GM19468 (cell line): ENCODE measurements around the gene DYSF.

ENCODE experiments used
- ATAC-seq: cut with Tn5 transposase; IDR thresholded peaks from one replicate; pipeline ENCODE4 v1.9.1; 2021; ENCODE audit warnings: mild to moderate bottlenecking, moderate library complexity, moderate number of reproducible peaks; ENCODE audit not compliant: unreplicated experiment; ENCODE audit errors: extremely low read depth

Gene DYSF

DNA sequence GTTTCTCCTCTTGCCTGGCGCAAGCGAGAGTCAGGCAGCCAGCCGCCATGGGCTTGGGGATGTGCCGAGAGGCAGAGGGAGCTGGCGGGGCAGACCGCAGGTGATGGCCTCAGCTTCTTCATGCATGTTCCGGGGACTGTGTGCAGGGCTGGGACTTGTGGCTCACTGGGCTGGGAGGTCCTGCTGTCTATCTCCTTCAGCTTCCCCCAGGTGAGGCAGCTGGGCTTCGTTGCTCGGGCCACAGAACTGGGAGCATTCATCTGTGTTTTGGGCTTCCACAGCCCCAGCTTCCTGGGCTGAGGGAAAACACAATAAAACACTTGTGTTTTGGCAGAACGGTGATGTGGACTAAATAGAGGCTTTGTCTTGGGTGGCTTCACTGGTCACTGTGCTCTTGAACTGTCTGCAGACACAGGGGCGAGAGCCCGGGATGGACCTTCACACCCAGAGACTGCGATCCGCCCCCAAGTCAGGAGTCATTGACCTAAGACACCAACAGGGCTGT lies 93.5 kb downstream of the DYSF start:
- ATAC-seq: no peak

DNA sequence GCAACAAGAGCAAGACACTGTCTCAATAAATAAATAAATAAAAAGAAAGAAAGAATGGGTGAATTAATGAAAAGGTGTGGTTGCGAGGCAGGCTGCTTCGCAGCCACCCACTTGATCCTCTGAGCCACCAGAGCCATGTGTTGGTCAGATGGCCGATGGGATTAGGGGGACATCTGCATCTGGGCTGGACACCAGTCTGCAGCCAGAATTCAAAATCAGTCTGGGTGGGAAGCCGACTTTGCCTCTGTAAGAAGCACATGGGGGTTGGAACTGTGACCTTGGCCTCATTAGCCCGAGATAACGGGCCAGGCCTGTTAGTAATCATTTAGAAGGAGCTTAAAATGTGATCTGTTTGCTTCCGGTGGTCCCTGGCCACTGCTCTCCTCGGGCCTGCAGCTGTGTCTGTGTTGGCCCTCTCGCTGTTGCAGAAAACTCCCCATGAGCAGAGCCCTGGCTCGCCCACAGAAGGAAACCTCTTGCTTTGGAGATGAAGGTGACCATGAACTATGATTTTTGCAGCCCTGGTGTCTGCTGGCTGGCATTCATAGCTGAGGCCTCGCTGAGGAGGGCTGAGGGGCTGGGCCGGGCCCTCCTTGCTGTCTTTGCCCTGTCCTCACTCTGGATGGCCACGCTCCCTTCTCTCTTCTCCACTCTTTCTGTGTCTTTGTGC lies 94.4 kb downstream of the DYSF start:
- no peak for ATAC-seq

DNA sequence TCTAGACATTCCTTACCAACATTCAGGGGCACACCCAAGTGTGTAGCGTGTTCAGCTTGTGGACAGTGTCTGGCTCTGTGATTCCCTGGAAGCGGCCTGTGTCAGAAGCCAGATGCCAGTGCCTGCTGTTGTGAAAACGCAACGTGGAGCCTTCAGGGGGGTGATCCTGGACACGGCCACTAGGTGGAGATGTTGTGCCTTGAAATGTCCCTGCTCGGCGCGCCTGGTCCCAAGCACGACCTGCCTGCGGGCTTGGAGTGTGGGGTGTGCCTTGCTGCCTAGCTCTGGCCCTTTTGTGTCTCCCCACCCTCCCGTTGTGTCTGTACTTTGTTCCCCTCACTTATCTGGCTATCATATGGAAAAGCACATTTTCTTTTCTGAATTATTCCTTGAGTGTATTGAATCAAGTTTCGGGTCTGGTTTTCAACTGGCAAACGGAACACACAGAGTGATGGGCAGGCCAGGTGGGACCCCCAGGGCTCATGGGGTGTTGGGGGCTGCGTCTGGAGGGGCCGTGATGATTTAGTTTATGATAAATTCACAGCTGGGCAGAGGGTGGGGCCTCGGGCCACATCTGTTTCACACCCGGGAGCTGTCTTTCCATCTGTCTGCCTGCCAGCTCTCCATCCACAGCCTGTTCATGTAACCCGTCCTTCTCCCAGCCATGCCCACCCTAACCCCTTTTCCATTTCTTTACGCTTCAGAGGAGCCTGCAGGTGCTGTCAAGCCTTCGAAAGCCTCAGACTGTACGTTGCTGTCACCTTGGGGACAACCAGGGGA lies 95.5 kb downstream of the DYSF start:
- no peak for ATAC-seq

DNA sequence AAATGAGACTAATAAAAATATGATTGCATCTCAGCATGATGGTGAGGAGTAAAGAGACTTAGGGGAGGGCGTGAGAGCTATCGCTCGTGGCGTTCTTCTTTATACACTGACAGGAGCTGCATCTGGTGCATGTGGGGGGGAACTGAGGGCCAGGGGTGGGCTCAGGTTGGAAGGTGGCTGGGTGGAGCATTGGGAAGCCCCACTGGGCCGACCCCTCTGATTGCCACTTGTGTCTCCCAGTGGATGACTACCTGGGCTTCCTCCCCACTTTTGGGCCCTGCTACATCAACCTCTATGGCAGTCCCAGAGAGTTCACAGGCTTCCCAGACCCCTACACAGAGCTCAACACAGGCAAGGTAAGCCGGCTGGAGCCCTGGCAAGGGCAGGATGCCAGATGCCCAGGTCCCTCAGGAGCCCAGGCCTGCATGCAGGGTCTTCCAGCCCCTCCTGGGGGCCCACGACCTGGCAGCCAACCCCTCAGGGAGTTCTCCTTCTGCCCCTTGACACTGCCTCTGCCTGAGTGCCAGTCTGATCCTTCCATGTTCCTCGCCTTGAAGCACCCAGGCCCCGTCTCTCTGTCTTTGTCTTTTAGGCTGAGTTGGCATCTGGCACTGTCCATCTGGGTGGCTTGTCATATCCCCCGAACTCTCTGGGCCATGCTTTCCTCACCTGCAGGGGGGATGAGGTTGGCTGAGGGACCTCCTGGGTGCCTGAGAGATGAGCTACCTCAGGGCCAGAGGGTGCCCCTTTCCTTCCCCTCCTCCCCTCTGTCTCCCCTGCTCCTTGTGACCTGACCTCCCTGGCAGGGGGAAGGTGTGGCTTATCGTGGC lies 97.7 kb downstream of the DYSF start:
- ATAC-seq: no peak

DNA sequence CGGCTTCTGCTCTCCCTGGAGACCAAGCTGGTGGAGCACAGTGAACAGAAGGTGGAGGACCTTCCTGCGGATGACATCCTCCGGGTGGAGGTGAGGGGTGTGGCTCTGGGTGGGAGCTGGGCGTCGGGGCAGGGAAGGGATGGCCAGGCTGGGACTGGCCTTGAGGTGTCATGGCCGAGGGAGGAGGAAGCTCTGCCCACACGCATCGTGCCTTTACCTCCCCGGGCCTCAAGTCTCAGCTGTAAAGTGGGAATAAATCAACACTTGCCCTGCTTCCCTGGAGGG lies 98.2 kb downstream of the DYSF start:
- ATAC-seq: no peak

DNA sequence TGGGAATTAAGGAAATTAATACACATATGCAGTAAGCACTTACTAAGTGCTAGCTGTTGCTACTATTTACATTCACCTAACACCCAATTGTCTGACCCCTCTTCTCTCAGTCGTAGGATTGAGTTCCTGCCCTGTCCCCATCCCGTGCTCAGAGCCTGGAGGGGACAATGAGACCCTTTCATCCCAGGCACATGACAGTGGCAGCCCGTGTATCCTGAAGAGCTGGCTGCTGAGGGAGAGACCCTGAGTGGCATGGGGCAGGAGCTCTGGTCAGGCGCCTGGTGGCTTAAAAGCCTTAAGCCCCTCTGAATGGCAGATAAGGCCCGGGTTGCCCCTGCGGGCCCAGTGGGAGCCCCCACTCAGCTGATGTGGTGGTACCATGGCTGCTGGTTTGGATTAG lies 99.0 kb downstream of the DYSF start:
- ATAC-seq: no peak

DNA sequence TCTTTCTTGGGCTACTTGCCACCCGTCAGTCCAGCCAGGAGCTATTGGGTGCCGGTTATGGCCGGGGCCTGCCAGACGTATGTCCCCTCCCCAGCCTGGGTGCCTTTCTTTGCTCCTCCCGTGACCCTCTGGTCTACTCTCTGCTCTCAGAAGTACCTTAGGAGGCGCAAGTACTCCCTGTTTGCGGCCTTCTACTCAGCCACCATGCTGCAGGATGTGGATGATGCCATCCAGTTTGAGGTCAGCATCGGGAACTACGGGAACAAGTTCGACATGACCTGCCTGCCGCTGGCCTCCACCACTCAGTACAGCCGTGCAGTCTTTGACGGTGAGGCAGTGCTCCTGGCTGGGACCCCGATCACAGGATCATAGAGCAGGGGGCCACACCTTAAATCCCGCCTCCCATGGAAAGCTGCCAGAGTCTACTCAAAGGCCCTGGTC lies 99.5 kb downstream of the DYSF start:
- no peak for ATAC-seq

DNA sequence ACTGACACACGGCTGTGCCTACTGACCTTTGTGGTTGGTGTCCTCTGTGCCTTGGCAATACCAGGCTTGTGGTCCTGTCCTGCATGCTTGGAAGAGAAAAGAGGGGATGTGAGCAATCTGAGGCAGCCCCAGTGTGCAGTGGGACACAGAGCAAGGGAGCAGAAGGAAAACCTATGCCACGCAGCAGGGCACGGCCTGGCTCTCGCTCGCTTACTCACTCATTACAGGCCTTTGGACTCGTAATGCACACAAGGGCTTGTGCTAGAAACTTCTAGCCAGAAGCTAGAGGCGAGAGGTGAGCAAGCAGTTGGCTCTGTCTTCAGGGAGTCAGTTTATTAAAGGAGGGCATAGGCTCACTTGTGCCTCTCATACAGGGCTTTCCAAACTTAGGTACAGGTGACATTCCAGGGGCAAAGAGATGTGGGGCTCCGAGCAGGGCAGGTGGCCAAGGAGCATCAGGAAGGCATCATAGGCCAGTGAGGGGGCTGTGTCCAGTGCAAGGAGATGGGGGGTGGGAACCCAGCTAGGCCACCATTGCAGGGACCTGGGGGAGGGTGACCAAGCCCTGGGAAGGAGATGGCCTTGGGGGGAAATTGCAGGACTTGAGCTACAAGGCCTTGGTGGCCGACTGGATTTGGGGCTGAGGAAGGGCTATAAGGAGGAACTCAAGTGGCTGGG lies 100.8 kb downstream of the DYSF start:
- ATAC-seq: no peak

DNA sequence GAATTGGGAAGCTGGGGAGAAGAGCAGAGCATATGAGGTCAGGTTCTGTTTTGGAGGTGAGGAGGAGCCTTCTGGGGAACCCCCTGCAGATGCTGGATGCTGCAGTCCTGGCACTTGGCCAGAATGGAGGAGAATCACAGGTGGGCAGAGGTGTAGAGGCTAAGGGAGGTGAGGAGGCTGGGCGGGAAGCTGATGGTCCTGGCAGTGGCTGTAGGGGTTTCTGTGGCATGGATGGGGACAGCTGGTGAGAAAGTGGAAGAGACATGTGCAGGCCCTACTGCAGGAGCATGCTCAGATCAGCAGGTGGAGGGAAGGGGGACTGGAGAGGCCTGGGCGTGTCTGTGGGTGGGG lies 101.3 kb downstream of the DYSF start:
- no peak for ATAC-seq

DNA sequence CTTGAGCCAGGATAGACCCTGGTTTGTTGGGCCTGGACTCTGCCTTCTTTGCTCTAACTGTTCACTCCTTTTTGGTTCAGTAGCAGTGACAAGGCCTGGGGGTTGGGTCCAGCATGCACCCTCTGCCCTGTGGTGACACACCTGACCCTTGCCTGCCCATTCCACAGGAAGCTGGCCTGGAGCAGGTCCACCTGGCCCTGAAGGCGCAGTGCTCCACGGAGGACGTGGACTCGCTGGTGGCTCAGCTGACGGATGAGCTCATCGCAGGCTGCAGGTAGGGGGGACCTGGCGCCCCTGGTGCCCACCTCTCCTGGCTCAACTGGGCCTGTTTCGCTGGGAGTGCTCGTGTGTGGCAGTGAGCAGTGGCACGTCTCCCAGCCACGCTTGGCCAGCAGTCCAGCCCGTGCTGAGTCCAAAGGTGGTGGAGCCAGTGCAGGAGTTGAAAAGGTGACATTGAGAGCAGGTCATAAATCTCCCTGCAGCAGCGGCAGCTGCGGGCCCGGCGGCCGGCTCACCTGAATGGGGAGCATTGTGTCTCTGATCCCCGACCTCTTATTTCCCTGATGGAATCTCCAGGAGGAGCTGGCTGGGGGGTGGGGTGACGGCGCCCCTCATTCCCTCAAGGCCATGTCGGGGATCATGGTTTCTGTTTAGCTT lies 102.6 kb downstream of the DYSF start:
- ATAC-seq: no peak

DNA sequence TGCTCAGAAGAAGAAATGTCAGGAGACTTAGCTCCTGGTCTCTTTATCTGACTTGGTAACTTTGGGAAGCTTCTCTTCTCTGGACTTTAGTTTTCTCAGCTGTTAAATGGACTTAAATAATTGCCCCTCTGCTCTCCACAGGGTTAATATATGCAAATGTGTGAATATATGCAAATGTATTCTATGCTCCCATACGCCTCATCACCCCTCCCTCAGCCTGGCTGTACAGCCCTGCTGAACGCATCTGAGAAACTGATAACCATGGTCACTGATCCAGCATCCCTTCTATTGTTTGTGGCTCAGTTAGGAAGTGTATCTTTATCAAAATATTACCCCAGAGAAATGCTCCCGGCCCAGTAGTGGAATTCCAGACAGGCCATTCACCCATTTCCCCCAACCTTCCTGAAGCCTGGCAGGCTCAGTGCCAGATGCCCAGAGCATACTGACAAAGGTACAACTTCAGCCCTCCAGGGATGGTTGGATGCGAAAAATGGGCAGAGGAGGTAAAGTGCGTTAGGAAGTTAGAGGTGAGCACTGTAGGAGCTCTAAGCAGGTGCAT lies 103.4 kb downstream of the DYSF start:
- ATAC-seq: no peak

DNA sequence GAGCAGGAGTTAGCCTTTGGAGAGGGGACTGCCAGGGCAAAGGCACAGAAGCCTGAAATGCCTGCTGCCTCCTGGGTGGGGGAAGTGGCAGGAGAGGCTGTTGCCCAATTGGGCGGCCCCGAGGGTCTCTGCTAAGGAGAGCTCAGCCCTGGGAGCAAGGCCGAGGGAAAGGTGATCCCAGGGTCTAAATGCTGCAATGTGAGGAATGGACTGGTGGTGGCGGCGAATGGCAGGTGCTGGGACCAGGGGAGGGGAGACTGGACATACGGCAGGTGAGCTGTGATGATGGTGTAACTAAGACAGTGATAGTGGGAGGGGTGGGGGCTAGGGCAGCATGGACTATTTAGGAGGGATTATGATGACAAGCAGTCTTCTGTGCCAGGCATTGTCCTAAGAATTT lies 104.0 kb downstream of the DYSF start:
- no peak for ATAC-seq

DNA sequence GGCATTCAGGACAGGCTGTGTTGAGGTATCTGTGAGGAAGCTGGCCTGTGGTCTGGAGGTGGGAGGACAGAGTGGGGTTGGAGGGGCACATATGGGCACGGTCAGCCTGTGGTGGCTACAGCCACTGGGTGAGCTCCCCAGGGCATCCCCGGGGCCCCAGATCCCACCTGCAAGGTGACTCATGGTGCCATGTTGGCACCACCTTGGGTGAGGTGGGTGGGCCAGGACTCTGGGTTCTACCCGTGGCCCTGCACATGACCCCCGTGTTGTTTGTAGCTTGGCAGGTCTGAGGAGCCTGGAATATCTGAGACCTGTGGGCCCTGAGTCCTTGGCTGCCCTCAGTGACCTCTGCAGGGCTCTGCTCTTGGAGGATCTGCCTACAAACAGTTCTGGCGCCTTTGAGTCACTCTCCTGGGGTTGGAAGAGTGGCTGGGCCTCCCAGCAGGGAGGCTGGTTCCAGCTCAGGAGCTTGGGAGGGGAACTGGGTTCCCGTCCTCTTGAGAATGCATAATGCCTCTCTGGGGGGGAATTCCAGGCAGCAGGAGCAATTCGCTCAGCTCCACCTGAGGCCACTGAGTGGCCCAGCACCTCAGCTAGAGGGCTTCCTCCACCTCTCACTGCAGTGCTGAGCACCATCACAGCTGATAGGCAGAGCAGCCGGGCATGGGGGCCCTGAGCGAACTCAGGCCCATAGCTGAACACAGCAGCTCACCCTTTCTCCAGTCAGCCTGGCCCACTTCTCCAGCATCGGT lies 105.1 kb downstream of the DYSF start:
- ATAC-seq: no peak

DNA sequence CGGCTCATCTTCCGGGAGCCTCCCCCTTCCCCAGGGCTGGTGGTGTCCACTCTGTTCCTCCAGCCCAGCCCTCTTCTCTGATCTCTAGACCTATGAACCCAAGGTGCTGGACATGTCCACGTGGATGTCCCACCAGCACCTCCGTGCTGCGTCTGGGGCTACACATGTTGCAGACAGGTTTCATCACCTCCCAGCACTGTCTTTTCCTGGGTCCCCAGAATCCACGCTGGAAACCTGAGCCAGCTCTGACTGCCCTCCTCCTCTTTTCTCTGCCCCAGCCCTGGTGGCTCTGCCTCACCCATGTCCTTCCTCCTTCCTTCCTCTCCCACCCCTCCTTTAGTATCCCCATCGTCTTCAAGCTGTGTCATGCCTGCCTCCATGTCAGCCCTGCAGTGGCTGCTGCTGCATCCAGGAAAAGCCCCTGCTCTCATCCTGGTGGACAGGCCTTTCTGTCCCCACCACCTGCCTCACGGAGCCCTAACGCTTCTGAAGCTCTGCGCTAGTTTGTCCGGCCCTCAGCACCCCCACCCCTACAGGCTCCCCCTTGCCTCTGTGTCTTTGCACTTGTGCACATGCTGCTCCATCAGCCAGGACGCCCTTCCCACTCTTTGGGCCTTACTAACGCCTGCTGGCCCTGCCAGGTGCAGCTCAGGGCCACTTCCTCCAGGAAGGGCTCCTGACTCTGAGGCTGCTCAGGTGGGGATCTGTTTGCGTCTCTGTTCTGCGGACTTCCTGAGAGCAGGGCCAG lies 105.9 kb downstream of the DYSF start:
- no peak for ATAC-seq

DNA sequence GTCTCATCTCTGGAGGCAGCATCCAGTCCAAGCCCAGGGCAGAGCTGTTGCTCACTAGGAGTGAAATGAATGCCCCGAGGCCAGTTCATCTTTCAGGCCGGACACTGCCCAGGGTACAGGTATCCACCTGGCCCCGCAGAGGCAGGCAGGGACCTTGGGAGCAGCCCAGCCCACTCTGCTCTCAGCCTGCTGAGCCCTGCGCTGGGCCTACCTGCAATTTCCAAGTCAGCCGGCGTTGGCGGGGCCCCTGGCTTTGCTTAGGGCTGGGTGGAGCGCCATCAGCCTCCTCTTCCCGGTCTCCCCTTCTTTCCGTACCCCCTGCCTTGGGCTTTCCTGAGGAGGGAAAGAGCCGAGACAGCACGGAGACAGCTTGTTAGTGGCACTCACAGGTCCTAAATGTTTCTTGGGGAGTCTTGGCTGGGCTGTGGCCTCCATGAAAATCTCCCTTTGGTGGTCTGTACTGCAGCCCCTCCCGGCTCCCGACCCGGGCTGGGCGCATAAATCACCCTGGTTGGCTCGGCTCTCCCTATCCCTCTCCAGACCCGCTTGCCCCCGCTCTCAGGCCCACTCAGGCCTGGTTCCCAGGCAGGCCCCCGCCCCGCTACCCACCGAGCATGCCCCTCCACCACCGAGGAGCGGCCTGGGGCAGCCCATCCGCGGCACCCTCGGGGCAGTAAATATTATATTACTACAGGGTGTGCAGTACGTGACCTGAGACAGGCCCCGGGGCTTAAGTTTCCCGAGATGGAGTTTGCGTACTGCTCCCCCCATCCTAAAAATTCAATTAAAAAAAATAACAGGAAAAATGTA lies 106.7 kb downstream of the DYSF start:
- ATAC-seq: no peak

DNA sequence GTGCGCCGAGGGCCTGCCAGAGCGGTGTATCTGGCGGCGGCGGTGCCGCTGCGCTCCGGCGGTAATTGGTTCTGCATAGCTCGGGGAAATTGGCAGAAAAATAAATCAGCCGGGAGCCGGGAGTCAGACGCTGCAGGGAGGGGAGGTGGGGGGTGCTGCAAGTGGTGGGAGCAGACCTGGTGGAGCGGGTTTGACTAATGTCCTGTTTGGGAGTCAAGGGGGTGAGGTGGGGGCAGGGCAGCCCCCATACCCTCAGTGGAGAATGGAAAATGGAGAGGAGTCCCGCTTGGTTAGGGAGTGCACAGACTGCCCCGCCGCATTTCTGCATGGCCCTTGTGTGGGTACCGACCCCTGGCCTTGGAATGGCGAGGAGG lies 107.3 kb downstream of the DYSF start:
- ATAC-seq: no peak

DNA sequence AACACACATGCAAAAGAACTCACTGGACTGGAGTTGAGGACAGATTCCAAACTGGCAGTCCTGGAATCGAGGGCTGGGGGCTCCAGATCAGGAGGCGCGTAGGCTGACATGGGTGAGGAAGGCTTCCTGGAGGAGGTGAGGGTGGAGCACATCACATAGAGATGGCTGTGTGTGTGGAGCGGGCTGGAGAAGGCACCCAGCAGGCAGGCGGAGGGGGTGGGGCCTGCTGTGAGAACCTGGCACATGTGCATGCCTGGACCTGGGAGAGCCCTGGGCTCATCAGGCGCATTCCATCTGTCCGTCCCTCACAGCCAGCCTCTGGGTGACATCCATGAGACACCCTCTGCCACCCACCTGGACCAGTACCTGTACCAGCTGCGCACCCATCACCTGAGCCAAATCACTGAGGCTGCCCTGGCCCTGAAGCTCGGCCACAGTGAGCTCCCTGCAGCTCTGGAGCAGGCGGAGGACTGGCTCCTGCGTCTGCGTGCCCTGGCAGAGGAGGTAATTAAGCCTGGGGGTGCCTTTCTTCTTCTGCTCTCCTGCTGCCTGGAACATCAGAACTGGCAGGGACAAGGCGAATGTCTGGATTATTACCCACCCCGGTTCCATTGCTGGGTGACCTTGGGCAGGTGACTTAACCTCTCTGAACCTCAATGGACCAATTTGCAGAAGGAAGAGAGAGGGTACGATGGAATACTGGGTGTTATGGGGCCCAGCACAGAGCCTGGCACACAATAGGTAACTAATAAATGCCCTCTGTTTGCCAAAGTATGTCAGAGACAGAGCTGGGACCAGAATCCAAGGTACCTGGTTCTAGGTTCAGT lies 108.3 kb downstream of the DYSF start:
- ATAC-seq: no peak
